B cell (primary cell): ENCODE data around the gene PIP4K2A.

Source experiments
- EZH2 ChIP-seq: IDR thresholded peaks from 2 replicates; pipeline ENCODE4 v1.6.1; 2012; ENCODE audit warnings: borderline replicate concordance, low read depth, mild to moderate bottlenecking, moderate library complexity, low read length; ENCODE audit not compliant: insufficient read depth, poor library complexity, severe bottlenecking
- TF ChIP-seq, protein P1 (sequence below): fragments of 200-600 bp; IDR thresholded peaks from one replicate; pipeline ENCODE4 v1.8.0; 2022; ENCODE audit warnings: antibody characterized with exemption, mild to moderate bottlenecking

DNA sequence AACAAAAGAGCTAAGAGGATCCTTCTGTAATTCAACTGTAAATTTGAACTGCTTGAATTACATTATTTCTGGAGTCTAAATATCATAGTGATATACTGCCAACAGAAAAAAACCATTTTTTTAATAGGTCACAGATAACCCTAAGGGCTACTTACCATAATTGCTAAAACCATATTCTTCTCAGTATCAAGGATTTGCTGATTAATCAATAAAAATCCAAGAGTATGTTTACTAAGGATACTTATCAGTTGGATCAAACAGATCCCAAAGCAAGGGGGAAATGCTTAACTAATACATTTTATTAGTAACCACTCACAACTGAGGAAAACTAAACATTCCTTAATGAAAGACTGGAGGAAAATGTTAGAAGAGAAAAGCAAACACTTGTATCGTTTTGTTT is 166.0 kb downstream of the PIP4K2A start:
- TF ChIP-seq, protein P1, sequence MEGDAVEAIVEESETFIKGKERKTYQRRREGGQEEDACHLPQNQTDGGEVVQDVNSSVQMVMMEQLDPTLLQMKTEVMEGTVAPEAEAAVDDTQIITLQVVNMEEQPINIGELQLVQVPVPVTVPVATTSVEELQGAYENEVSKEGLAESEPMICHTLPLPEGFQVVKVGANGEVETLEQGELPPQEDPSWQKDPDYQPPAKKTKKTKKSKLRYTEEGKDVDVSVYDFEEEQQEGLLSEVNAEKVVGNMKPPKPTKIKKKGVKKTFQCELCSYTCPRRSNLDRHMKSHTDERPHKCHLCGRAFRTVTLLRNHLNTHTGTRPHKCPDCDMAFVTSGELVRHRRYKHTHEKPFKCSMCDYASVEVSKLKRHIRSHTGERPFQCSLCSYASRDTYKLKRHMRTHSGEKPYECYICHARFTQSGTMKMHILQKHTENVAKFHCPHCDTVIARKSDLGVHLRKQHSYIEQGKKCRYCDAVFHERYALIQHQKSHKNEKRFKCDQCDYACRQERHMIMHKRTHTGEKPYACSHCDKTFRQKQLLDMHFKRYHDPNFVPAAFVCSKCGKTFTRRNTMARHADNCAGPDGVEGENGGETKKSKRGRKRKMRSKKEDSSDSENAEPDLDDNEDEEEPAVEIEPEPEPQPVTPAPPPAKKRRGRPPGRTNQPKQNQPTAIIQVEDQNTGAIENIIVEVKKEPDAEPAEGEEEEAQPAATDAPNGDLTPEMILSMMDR, result no peak
- no peak for TF ChIP-seq EZH2
